ENCODE data around the gene KLF13.

Gene KLF13

DNA sequence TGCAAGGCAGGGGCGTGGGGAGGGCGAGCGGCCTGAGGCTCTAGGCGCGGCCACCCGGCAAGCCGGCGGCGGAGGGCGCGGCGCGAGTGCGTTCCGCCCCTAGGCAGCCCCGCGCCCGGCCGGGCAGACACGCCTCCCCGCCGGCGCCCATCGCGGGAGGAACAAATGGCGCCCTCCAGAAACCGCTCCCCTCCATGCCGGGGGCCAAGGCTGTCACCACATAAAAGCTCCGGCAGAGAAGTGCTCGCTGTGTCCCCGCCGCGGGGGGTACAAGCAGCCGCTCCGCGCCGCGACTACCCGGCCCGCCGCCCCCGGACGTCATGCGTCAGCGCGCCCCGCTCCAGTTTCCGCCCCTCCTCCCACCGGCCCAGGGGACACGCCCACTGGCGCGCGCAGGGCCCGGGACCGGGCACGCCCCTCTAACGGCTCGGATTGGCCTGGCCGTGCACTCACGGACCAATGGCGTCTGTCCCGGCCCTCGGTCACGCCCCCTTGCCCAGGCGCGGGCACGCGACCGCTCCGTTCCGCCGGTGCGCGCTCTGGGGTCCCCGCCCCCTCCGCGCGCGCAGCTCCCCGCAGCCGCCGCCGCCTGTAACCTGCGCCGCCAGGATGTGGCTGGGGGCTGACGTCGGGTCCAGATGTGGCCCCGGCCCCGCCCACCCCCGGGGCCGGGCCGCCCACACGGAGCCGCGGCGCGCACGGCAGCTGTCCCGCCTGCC lies at the start of gene KLF13:
Gene KLF13, plus strand, starts transcription at position 680 of the 719 bp plus-strand sequence. CDS start 378 bp downstream, outside the sequence.
- peak; percentile 99 for DNase-seq

DNA sequence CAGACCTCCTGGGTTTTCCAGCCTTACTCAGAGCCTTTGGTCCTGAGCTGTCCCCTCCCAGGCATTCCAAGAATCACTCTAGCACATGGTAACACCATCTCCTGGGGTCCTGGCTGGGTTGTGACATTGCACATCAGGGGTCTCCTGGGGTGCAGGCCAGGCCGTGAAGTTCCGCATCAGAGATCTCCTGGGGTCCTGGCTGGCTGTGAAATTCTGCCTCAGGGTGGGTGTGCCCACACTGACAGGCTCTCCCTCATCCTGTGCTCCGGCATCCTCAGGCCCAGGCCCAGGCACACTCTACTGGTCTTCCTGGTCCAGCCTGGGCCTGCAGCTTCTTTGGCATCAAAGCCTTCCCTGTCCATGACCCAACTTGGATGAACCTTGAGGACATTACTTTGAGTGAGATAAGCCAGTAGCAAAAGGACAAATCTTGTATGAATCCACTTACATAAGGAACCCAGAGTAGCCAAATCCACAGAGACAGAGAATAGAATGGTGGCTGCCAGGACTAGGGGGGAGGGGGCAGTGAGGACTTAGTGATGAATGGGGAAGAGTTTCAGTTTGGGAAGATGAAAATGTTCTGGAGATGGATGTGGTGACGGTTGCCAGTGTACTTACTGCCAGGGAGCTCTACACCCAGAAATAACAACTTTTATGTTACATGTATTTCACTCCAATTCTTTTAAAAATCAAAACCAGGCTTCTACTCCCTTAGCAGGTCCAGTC lies 49.1 kb upstream of the KLF13 start:
- DNase-seq = peak; percentile 18

DNA sequence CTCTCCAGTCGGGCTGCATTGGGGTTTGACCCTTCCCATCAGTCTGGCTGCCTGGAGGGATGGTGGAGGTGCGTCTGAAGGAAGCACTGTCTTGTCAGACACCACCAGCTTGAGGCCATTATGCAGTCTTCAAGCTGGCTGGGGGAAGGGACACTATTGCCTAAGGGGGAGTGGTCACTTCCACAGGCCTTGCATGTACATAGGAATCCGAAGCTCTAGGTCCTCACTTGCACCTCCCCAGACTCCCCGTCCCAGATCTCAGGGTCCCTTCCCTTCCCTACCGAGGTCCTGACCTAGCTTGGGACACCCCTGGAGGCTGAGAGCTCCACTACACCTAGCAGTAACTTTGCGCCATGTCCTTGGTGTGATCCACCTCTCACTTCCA lies 48.6 kb upstream of the KLF13 start:
- DNase-seq = peak; percentile 14

DNA sequence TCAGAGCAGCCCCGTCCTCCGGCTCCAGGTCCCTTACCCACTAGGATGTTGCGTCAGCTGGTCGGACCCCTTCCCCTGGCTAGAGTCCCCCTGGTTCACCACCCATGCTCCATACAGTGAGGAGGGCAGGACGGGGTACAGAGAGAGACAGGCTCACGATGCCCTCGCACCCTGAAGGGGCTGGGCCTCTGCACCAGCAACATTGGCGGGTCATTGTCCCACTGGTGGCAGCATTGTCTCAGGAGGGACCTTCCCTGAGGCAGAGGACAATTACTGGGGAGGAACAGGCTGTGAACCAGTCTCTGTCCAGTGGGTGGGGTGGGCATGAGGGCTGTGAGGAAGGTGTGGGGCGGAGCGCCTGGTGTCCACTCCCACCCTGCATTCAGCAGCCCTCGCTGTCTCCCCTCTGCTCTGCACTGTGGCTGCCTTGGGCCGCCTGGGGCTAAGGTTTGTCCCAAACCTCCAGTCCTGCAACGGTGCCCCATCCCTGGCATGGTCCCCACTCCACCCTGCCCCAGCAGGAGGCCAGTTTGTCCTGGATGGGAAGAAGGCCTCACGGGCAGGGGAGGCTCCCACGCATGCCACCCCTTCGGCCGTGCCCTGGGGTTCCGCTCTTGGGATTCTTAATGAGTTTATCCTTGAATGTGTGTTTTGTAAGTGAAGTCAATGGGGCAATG lies 48.0 kb upstream of the KLF13 start:
- DNase-seq = no peak

DNA sequence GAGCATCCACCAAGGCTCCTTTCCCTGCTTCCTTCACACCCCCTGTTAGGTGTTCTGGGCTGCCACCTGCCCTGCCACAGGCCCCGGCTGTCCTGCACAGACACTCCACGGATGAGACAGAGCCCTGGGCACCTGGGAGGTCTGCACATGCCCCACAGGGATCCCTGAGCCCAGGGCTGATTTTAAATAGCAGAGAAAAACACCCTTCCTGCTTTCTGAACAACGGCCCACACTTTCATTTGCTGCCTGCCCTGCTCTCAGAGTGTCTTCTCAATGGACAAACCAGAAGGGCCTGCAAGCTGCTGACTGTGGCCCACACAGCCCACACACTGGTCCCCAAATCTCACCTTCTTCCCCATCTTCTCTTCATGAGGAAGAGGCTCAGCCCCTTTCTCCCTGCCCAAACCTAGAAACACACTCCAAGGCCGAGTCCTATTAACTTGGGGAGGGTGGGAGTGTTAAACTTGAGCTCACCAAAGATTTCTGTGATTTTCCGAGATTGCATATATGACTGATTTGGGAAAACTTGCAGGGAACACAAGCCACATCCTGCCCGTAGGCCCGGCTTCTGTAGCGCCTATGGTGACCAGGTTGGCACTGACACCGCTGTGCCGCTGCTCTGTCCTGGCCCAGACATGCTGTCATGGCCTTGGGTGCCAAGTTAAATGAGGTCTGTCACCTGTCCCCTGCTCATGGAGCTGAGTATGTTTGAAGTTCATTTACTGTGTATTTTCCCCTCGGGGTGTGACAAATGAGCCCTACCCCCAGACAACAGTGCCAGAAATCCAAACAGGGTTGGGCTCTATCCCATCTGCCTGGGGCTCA lies 47.2 kb upstream of the KLF13 start:
- DNase-seq = peak; percentile 28

DNA sequence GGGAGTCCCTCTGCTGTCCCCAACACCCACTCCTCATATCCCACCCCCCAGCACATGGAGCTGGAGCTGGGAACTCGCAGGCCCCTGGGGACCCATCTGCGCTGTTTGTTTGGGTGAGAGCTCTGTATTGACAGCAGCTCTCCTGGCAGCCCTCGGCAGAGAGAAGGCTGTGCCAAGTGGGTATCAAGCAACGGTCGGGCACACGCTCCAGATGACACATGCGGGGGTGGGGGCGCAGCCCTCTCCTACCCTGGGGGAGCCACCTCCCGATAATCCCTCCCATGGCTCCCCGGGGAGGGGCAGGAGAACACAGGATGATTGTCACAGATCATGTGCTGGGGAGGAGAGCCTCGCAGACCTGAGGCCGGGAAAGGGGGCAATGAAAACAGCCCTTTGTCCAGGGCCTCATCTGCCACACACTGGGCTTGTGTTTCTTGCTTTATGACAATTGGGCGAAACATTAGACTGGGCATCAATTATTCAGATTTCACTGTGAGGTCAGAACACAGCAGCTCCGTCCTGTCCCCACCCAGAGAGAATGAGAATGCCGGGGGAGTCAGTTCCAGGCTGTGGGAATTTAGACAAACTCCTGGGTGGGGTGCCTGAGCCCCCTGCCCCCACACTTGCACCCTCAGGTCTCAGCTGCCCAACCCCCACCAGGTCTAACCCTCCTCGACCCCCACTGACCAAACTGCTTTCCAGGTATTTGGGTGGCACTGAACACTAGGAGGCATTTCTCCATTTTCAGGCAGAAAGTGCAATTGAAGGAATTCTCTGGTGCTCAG lies 46.4 kb upstream of the KLF13 start:
- peak; percentile 44 for DNase-seq

DNA sequence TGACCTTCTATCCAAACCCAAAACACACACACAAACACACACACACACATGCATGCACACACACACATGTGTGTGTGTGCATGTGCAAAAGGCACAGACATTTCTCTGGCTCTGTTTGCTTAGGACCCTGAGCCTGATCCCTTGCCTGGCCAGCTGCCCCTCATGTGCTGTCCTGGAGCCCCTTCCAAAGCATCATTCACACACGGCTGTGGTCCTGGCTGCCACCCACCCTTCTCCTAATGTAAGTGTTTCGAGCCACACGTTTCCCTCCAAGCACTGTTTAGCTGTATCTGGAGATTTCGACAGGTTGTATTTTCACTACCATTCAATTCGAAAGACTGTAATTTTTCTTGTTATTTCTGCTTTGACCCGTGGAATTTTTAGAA lies 45.8 kb upstream of the KLF13 start:
- peak; percentile 17 for DNase-seq

DNA sequence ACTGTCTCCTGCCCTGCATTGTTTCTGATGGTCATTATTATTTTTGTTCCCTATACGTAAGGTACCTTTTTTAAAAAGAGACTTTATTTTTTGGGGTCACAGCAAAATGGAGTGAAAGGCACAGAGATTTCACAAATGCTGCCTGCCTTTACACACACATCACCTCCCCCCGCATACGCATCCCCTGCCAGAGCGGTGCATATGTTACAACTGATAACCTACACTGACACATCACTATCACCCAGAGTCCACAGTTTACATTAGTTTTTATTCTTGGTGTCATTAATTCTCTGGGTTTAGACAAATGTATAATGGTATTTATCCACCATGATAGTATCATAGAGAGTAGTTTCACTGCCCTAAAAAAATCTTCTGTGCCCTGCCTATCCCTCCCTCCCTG lies 43.6 kb upstream of the KLF13 start:
- DNase-seq = no peak

DNA sequence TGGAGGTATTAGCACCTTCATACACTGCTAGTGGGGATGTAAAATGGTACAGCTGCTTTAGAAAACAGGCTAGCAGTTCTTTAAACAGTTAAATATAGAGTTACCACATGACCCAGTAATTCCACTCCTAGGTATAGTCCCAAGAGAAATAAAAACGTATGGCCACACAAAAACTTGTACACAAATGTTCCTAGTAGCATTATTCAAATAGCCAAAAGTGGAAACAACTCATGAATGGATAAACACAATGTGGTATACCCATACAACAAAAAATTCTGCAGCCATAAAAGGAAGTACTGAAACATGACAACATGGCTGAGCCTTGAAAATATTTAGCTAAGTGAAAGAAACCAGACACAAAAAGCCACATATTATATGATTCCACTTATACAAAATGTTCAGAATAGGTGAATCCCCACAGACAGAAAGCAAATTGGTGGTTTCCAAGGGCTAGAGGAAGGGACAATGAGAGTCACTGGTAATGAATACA lies 40.8 kb upstream of the KLF13 start:
- no peak for DNase-seq

DNA sequence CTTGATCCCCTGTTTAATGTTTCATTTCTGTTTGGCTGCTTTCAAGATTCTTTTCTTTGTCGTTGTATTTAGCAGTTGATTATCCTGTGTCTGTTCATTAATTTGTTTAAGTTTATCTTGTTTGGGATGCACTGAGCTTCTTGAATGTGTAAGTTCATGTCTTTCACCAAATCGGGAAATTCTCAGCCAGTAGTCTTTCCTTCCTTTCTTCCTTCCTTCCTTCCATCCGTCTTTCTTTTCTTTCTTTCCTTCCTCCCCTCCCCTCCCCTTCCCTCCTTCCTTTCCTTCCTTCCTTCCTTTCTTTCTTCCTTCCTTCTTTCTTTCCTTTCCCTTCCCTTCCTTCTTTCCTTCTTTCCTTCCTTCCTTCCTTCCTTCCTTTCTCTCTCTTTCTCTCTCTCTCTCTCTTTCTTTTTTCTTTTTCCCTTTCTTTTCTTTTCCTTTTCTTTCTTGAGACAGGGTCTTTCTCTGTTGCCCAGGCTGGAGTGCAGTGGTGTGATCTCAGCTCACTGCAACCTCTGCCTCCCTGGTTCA lies 35.5 kb upstream of the KLF13 start:
- DNase-seq = no peak

DNA sequence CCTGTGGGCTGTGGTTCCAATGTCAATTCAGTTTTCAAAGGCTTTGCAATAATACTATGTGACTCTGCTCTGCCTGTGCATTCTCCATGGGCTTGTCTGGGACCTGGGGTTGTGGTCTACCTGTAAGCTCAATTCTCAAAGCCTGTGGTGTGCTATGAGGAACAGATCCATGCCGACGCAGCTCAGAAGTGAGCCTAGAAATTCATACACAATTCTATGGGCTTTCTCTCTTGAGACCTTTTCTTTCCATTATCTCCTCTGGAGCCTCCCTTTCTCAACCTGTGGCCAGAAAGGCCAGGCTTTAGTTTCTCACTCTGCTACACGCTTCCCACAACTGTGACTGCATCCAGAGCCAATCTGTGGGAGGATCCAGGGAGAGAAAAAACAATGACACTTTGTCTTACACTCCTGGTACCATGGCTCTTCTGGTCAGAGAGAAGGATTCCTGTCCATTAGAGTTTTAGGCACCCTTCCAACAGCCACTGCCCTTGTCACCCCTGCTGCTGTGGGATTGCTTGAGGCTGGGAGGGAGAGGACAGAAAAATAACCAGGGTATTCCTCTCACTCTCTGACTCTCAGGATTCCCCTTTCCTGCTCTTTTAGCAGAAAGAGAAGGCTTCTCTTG lies 34.1 kb upstream of the KLF13 start:
- DNase-seq = peak; percentile 15

DNA sequence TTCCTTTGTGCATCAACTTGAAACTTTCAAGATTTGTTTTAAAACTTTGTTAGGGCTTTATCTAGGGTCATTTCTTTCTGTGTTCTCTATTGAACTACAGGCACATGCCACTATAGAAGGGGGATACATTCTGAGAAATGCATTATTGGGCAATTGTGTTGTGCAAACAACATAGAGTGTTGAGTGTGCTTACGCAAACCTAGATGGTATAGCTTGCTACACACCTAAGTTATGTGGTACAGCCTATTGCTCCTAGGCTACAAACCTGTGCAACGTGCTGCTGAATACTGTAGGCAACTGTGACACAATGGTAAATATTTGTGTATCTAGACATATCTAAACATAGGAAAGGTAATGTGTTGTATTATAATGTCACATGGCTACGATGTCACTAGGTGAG lies 33.0 kb upstream of the KLF13 start:
- DNase-seq = no peak

DNA sequence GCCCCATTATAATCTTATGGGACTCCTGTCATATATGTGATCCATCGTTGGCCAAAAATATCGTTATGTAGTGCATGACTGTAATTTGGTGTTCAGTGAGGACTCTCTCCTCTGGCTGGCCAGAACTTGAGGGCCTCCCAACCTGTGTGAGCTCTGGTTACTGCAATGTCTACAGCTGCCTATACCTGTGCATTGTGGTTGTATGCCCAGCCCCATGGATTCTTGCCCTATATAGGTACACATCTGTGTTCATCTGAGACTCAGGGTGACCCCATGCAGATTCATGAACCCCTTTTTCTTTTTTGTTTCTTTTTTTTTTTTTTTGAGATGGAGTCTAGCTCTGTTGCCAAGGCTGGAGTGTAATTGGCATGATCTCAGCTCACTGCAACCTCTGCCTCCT lies 32.6 kb upstream of the KLF13 start:
- DNase-seq = peak; percentile 9

DNA sequence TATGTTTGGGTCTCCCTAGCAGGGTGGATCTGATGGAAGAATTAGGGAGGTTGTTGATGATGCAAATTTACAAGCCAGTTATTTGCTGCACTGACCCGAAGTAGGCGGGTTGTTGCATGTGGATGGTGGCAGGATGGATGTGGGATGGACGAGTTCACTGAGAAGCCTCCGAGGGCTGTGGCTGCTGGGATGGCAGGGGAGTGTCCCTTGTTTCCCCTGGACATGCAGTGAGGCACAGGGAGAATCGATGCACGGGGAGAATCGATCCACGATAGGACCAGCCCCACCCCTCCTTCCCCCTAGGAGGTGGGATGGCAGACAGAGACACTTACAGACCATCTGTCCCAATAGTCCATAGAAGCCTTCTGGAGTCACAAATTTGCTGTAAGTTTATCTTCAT lies 31.0 kb upstream of the KLF13 start:
- DNase-seq = peak; percentile 10

DNA sequence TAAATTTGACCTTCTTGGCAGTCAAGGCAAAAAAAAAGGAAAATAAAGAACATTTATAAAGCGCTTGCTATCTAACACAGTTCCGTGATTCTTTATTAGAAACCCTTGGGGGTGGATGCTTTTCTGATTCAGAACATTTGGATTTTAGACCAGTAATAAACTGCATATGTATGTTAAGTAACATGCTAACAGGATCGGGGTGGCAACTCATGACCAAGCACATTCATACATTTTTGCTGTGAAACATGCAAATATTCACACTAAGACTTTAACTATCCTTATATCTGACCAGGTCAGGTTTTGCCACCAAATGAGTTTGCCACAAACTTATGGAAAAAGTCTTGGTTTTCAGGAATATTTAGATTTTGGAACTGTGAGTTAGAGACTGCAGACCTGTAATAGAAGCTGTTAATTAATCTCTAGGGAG lies 30.4 kb upstream of the KLF13 start:
- DNase-seq = no peak

DNA sequence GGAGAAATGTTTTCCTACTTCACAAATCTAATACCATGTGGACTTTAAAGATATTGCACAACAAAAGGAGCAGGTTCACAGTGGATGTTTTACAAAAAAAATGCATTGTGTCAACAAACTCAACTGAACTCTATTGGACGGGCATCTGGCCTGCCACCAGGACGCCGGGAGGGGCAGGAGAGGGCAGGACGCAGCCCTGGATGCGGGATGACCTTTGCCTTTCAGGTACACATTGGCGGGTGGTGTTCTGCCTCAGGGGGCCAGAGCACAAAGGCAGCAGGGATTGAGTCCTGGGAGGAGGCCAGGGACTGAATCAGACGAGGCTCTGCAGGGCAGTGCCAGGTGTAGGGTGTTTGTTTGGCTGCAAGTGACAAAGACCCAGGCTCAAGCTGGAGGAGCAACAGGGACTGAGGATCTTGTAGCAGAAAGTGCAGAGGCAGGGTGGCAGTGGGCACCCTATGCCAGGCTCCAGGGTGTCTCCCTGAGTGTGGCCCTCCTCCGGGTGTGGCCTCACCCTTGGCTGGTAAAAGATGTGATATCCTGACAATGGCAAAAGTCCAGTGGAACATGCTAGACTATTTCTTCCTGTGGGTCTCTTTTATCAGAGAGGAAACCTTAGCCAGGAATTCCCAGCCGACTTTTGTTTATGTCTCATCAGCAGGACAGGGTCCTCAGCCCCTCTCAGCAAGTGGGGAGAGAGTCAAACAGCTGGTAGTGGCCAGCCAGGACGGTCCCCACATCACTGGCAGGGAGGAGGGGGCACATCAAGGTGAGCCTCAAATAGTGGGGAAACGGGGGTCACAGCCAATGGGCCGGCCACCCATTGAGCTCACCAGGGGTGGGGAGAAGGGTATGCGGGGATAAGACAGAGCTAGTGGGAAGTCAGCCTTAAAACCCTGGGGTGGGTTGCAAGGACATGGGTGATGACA lies 29.7 kb upstream of the KLF13 start:
- DNase-seq = peak; percentile 15

DNA sequence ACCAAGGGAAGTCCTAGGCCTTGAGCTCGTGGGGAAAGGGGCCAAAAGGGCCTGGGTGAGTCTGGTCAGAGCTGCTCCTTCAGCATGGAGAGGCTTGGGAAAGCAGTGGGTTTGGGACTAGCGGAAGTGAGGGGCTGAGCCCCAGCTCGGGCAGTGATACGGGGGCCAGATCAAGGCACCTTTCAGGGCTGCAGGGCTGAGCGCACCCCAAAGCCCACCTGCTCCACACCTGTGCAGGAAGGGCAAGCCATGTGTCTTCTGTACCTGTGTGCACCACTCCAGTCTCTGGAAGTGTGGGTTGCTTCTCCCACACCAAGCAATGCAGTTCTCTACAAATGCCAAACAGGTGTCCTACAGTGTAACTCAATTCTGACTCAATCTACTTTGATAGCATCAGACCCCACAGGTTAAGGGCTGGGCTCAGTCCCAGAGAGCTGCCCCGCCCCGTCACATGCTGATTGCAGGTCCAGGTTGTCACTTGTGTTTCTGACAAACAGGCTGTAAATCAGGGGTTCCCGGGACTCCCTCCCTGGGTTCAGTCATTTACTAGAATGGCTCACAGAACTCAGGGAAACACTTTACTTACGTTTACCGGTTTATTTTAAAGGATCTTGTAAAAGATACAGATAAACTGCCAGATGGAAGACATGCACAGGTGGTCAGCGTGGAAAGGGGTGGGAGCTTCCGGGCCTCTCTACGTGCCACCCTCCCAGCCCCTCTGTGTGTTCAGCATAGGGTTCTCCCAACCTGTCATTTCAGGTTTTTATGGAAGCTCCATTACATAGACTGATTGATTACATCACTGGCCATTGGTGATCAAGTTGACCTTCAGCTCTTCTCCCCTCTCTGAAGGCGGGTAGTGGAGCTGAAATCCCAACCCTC lies 28.8 kb upstream of the KLF13 start:
- DNase-seq = no peak

DNA sequence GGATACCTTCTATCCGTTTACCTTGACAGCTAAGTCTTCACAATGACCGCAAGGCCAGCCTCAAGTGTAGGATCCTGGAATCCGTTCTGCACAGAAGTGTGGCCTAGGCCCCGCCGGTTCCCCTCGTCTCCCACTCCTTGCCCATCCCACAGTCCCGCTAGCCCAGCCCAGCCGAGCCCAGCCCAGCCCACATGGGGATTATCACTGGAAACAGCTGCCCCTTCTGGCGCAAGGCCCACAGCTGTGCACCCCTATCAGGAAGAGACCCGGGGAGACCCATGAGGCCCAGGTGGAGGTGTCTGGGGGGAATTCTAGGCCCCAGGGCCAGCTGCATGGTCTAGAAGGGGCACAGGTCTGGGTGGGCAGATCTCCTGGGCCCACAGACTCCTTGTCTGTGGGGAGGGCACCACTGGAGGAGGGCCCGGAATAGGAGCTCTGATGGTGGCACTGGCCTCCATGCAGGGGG lies 27.9 kb upstream of the KLF13 start:
- no peak for DNase-seq

DNA sequence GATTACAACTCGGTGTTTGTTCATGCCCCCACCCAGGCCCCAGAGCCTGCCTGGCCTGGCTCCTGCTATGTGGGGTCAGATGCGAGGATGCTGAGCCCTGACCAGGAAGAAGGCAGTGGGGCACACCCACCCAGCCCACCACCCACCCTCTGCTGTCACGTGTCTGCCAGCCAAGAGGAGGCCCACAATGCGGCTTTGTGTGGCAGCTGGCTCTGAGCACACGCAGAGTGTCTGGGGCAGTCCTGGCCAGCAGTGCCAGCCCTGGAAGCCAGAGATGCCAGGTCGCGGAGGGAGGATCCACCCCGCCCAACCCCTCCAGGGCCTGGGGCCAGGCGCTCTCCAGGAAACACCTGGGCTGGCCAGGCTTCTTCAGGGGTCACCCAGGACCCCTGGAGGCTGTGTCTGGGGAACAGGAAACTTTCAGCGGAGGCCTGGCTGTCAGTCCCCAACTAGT lies 26.4 kb upstream of the KLF13 start:
- DNase-seq = peak; percentile 71

Measured in right hindlimb (tissue), 1 donor.